SK-N-DZ (cell line): ENCODE measurements around the gene HSPA12A. TPM values are rescaled to one million over a fixed set of nuclear protein-coding genes. Genes with fewer than 3 reads are reported as not detected.

Experiments used
- DNase-seq: peaks from one replicate; pipeline ENCODE4 v3.0.0-alpha.2; 2015; ENCODE audit warnings: low spot score
- polyA plus RNA-seq, 2 experiments: library from polyadenylated mRNA; depleted of rRNA; stranded (reverse); fragments of >200 nt; gene quantifications; 2 replicates each; pipeline ENCODE4 v1.2.3, GENCODE V29; 2014

Gene HSPA12A
- polyA plus RNA-seq (2014; cell fraction: cytosol; rRNA removed), result 11.8 and 12.6 TPM in 2 replicates
- 16.6 and 25.9 TPM in 2 replicates for polyA plus RNA-seq (2014; cell fraction: nucleus; rRNA removed)

- peak; percentile 52 for DNase-seq
Observed at GRCh38 chr10:116742367-116743265, at the start of gene HSPA12A. TSS of gene HSPA12A (minus strand) at chr10:116742566. CDS start at chr10:116742469, 97 bp downstream.

- DNase-seq, result no peak
Observed at GRCh38 chr10:116791241-116791640, 48.9 kb upstream of the HSPA12A start.

- peak; percentile 62 for DNase-seq
Observed at GRCh38 chr10:116787893-116788665, 45.7 kb upstream of the HSPA12A start.

GRCh38 chr10:116787053-116787659, 44.8 kb upstream of the HSPA12A start:
- no peak for DNase-seq

- no peak for DNase-seq
Observed at GRCh38 chr10:116785867-116786266, 43.5 kb upstream of the HSPA12A start.

GRCh38 chr10:116785282-116785681, 42.9 kb upstream of the HSPA12A start:
- DNase-seq, result no peak

GRCh38 chr10:116784651-116785050, 42.3 kb upstream of the HSPA12A start:
- DNase-seq, result no peak

GRCh38 chr10:116784035-116784434, 41.7 kb upstream of the HSPA12A start:
- DNase-seq, result no peak

- DNase-seq, result no peak
Observed at GRCh38 chr10:116783011-116783655, 40.8 kb upstream of the HSPA12A start.

- no peak for DNase-seq
Observed at GRCh38 chr10:116781370-116781884, 39.1 kb upstream of the HSPA12A start.

- DNase-seq, result no peak
Observed at GRCh38 chr10:116780691-116781205, 38.4 kb upstream of the HSPA12A start.

- no peak for DNase-seq
Observed at GRCh38 chr10:116779076-116779687, 36.8 kb upstream of the HSPA12A start.

- no peak for DNase-seq
Observed at GRCh38 chr10:116777006-116777405, 34.6 kb upstream of the HSPA12A start.

GRCh38 chr10:116775488-116776400, 33.4 kb upstream of the HSPA12A start:
- no peak for DNase-seq

GRCh38 chr10:116774728-116775151, 32.4 kb upstream of the HSPA12A start:
- no peak for DNase-seq

- DNase-seq, result no peak
Observed at GRCh38 chr10:116772909-116773705, 30.7 kb upstream of the HSPA12A start.

GRCh38 chr10:116771959-116772585, 29.7 kb upstream of the HSPA12A start:
- no peak for DNase-seq
